Measurements from ENCODE around the gene NOD1. TPM values are rescaled to one million over a fixed set of nuclear protein-coding genes. Genes with fewer than 3 reads are reported as not detected.

Gene NOD1
- polyA plus RNA-seq, 2 of the 4 experiments (the other 2 are of a cell fraction), result 4.8 to 6.5 TPM

GRCh38 chr7:30469303-30469702 is 9.3 kb downstream of the NOD1 start (continued):
- TF ChIP-seq MYC (IDR thresholded peaks at IDR 0.05; ENCODE audit: borderline replicate concordance, low read length) (no peak), RNF2 (IDR thresholded peaks at IDR 0.05; ENCODE audit: borderline replicate concordance, low read depth) (no peak), ESRRA (IDR thresholded peaks at IDR 0.05; ENCODE audit: borderline replicate concordance, low read length) (no peak), PBX3 (IDR thresholded peaks at IDR 0.05) (no peak), EHMT2 (IDR thresholded peaks at IDR 0.05; ENCODE audit: low read depth) (no peak), BHLHE40 (IDR thresholded peaks at IDR 0.05; ENCODE audit: low read depth, low read length) (no peak), USF2 (IDR thresholded peaks at IDR 0.05) (no peak), MAFK (IDR thresholded peaks at IDR 0.05; ENCODE audit: partially characterized antibody) (peak; percentile 46)
- TF ChIP-seq, protein P1, sequence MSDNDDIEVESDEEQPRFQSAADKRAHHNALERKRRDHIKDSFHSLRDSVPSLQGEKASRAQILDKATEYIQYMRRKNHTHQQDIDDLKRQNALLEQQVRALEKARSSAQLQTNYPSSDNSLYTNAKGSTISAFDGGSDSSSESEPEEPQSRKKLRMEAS (IDR thresholded peaks at IDR 0.05), result 0 out of 2 replicates have a peak, but pooled peaks have one; percentile 19
- TF ChIP-seq, protein P2, sequence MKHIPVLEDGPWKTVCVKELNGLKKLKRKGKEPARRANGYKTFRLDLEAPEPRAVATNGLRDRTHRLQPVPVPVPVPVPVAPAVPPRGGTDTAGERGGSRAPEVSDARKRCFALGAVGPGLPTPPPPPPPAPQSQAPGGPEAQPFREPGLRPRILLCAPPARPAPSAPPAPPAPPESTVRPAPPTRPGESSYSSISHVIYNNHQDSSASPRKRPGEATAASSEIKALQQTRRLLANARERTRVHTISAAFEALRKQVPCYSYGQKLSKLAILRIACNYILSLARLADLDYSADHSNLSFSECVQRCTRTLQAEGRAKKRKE (CRISPR knock-in tag; IDR thresholded peaks at IDR 0.05; ENCODE audit: low read depth), result no peak

GRCh38 chr7:30468791-30469190 is 9.8 kb downstream of the NOD1 start:
- TF ChIP-seq, protein P3, sequence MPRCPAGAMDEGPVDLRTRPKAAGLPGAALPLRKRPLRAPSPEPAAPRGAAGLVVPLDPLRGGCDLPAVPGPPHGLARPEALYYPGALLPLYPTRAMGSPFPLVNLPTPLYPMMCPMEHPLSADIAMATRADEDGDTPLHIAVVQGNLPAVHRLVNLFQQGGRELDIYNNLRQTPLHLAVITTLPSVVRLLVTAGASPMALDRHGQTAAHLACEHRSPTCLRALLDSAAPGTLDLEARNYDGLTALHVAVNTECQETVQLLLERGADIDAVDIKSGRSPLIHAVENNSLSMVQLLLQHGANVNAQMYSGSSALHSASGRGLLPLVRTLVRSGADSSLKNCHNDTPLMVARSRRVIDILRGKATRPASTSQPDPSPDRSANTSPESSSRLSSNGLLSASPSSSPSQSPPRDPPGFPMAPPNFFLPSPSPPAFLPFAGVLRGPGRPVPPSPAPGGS (IDR thresholded peaks at IDR 0.05), result no peak
- TF ChIP-seq CHD2 (IDR thresholded peaks at IDR 0.05; ENCODE audit: low read length, partially characterized antibody) (no peak), FOSB (CRISPR knock-in tag; IDR thresholded peaks at IDR 0.05) (no peak), MAFK (IDR thresholded peaks at IDR 0.05; ENCODE audit: partially characterized antibody) (peak; percentile 12)
- peaks cover 84% of the 10 kb centered on the region for H3K4me1 ChIP-seq
- ChIA-PET CTCF (interaction anchor here (0.7 to 2.0 kb wide), 14 partner anchors 9 to 265 kb away, joined by 3 to 11 read pairs (median 4); partner anchors contain the start of gene NOD1), POLR2A (interaction anchor here (2.1 to 2.4 kb wide), 2 partner anchors 9 kb away, joined by 17 to 33 read pairs; partner anchors contain the start of gene NOD1)
- H3K9me3 ChIP-seq, result no peaks in the 10 kb centered on the region
- H3K27ac ChIP-seq, result peak overlapping the region; percentile 60 to 87
- H3K4me2 ChIP-seq, result peak overlapping the region; percentile 50
- no peak for DNase-seq (ENCODE audit: low read depth in 1 of 2, low spot score in 1 of 2)
- FAIRE-seq, result no peak
- 89% methylated on average over 4 of the region's 4 CpGs for WGBS (ENCODE audit: missing lambda C conversion rate)
- peak in 1 of 2 experiments; percentile 3; a peak in 2 of 6 replicates for ATAC-seq
- no peak overlapping the region for H3K4me3 ChIP-seq

GRCh38 chr7:30468041-30468440 is 10.5 kb downstream of the NOD1 start:
- FAIRE-seq, result no peak
- ATAC-seq, result no peak
- H3K4me3 ChIP-seq, result no peak overlapping the region
- ChIA-PET POLR2A (interaction anchor here (2.4 kb wide), 1 partner anchor 10 kb away, joined by 33 read pairs; the partner anchor contains the start of gene NOD1), CTCF (interaction anchor here (0.9 kb wide), 1 partner anchor 192 kb away, joined by 6 read pairs; no protein-coding TSS in a partner anchor)
- DNase-seq (ENCODE audit: low read depth in 1 of 2, low spot score in 1 of 2), result no peak
- peaks cover 80% of the 10 kb centered on the region for H3K4me1 ChIP-seq
- H3K4me2 ChIP-seq, result no peak overlapping the region
- 90% methylated on average over 2 of the region's 2 CpGs for WGBS (ENCODE audit: missing lambda C conversion rate)
- H3K9me3 ChIP-seq, result no peaks in the 10 kb centered on the region
- H3K27ac ChIP-seq, result peak overlapping the region in 1 of 2 experiments; percentile 87; a peak in 1 of 6 replicates
- TF ChIP-seq MYC (IDR thresholded peaks at IDR 0.05; ENCODE audit: borderline replicate concordance, low read length) (no peak), KDM1A (IDR thresholded peaks at IDR 0.05; ENCODE audit: low read depth) (no peak), GATA3 (IDR thresholded peaks at IDR 0.05; ENCODE audit: borderline replicate concordance) (no peak), CBX2 (IDR thresholded peaks at IDR 0.05; ENCODE audit: borderline replicate concordance, low read depth) (no peak), ZSCAN20 (CRISPR knock-in tag; IDR thresholded peaks at IDR 0.05) (no peak), PHF8 (IDR thresholded peaks at IDR 0.05; ENCODE audit: borderline replicate concordance, low read depth) (no peak), FOSL2 (IDR thresholded peaks at IDR 0.05) (no peak), FOSL2 (CRISPR knock-in tag; IDR thresholded peaks at IDR 0.05) (no peak), CBX8 (IDR thresholded peaks at IDR 0.05) (no peak), JUN (IDR thresholded peaks at IDR 0.05) (no peak), MAZ (IDR thresholded peaks at IDR 0.05; ENCODE audit: borderline replicate concordance, low read depth, low read length) (no peak), SMC3 (IDR thresholded peaks at IDR 0.05) (no peak), REST (IDR thresholded peaks at IDR 0.05) (no peak), RNF2 (IDR thresholded peaks at IDR 0.05; ENCODE audit: borderline replicate concordance, low read depth) (no peak), RFX5 (IDR thresholded peaks at IDR 0.05) (no peak), POLR2AphosphoS2 (conservative IDR thresholded peaks at IDR 0.05; ENCODE audit: low read length) (no peak)
- TF ChIP-seq, protein P2 (CRISPR knock-in tag; IDR thresholded peaks at IDR 0.05; ENCODE audit: low read depth), result no peak

Measured in A549 (cell line).